NCI-H526 treated with DMSO at 0.1 percent for 48 hours (cell line): ENCODE data around the gene LAMC1.

Experiments used
- DNase-seq: peaks from one replicate; lab custom pipeline; 2025; lab: John Stamatoyannopoulos, UW

The LAMC1 gene

GRCh38 chr1:183023146-183023600, at the start of gene LAMC1:
LAMC1 (plus strand) TSS chr1:183023420; CDS start chr1:183023717, 297 bp downstream.
- peak; percentile 85 for DNase-seq

- no peak for DNase-seq
These were observed 48.6 kb upstream of the LAMC1 start for GRCh38 chr1:182974506-182975191.

- no peak for DNase-seq
These were observed 45.7 kb upstream of the LAMC1 start for GRCh38 chr1:182977480-182977879.

- no peak for DNase-seq
These were observed 44.9 kb upstream of the LAMC1 start for GRCh38 chr1:182978151-182978853.

- peak; percentile 63 for DNase-seq
These were observed 39.1 kb upstream of the LAMC1 start for GRCh38 chr1:182984138-182984537.

- DNase-seq, result no peak
These were observed 38.6 kb upstream of the LAMC1 start for GRCh38 chr1:182984621-182985020.

- DNase-seq, result no peak
These were observed 37.3 kb upstream of the LAMC1 start for GRCh38 chr1:182985876-182986275.

GRCh38 chr1:182990413-182991144, 32.6 kb upstream of the LAMC1 start:
- DNase-seq, result no peak

- DNase-seq, result no peak
These were observed 29.5 kb upstream of the LAMC1 start for GRCh38 chr1:182993746-182994145.

GRCh38 chr1:182995894-182996293, 27.3 kb upstream of the LAMC1 start:
- no peak for DNase-seq

- DNase-seq, result no peak
These were observed 26.4 kb upstream of the LAMC1 start for GRCh38 chr1:182996816-182997215.

GRCh38 chr1:182998482-182998881, 24.7 kb upstream of the LAMC1 start:
- no peak for DNase-seq

GRCh38 chr1:183000167-183000962, 22.9 kb upstream of the LAMC1 start:
- DNase-seq, result no peak

GRCh38 chr1:183002267-183002666, 21.0 kb upstream of the LAMC1 start:
- DNase-seq, result no peak

GRCh38 chr1:183002797-183003196, 20.4 kb upstream of the LAMC1 start:
- DNase-seq, result no peak

- DNase-seq, result no peak
These were observed 20.0 kb upstream of the LAMC1 start for GRCh38 chr1:183003203-183003602.

- no peak for DNase-seq
These were observed 19.1 kb upstream of the LAMC1 start for GRCh38 chr1:183004141-183004540.

GRCh38 chr1:183011859-183012258, 11.4 kb upstream of the LAMC1 start:
- DNase-seq, result no peak

- DNase-seq, result no peak
These were observed 10.8 kb upstream of the LAMC1 start for GRCh38 chr1:183012301-183012994.

- no peak for DNase-seq
These were observed 4.0 kb upstream of the LAMC1 start for GRCh38 chr1:183019139-183019740.

- DNase-seq, result no peak
These were observed 3.4 kb upstream of the LAMC1 start for GRCh38 chr1:183019860-183020259.
